Liver (tissue), 9 donors: ENCODE measurements around the gene TTYH1. TPM values are rescaled to one million over a fixed set of nuclear protein-coding genes. Genes with fewer than 3 reads are reported as not detected.
"Not testable (repeated sequence)": the region's sequence is repeated elsewhere in the genome, so short reads cannot be mapped to it uniquely, and the experiment has no call there.

Experiments used
- DNase-seq: peaks from one replicate; pipeline ENCODE4 v3.0.0-alpha.2; 2017; ENCODE audit warnings: low spot score
- H3K27ac ChIP-seq, 2 donors: one replicate each; pipeline ENCODE4 v1.7.0; 2013; ENCODE audit warnings: inconsistent platforms in 2 of 2, low read length in 2 of 2, control low read depth in 1 of 2, low read depth in 1 of 2, mild to moderate bottlenecking in 1 of 2
- H3K27me3 ChIP-seq, 4 donors: one replicate each; pipeline versions ENCODE4 v1.6.1 to v1.7.0; 2013; ENCODE audit warnings: low read length in 3 of 4, inconsistent platforms in 1 of 4, mild to moderate bottlenecking in 1 of 4, moderate library complexity in 1 of 4; ENCODE audit not compliant: control insufficient read depth in 4 of 4, insufficient read depth in 4 of 4
- H3K36me3 ChIP-seq, 4 donors: one replicate each; pipeline versions ENCODE4 v1.6.1 to v1.7.0; 2013; ENCODE audit warnings: low read length in 3 of 4, mild to moderate bottlenecking in 3 of 4, low read depth in 1 of 4, moderate library complexity in 1 of 4; ENCODE audit not compliant: control insufficient read depth in 4 of 4, insufficient read depth in 3 of 4
- H3K4me1 ChIP-seq, 4 donors: one replicate each; pipeline versions ENCODE4 v1.6.1 to v1.7.0; 2013; ENCODE audit warnings: low read length in 3 of 4, mild to moderate bottlenecking in 3 of 4, moderate library complexity in 1 of 4; ENCODE audit not compliant: control insufficient read depth in 4 of 4, insufficient read depth in 4 of 4
- H3K4me3 ChIP-seq, 3 donors: one replicate each; pipeline versions ENCODE4 v1.6.1 to v1.7.0; 2013; ENCODE audit warnings: low read length in 3 of 3, control low read depth in 1 of 3, low read depth in 1 of 3, mild to moderate bottlenecking in 1 of 3
- H3K9ac ChIP-seq, 2 donors: one replicate each; pipeline ENCODE4 v1.7.0; 2013; ENCODE audit warnings: low read length in 2 of 2, mild to moderate bottlenecking in 2 of 2, moderate library complexity in 2 of 2, control low read depth in 1 of 2, low read depth in 1 of 2
- H3K9me3 ChIP-seq, 4 donors: one replicate each; pipeline versions ENCODE4 v1.6.1 to v1.7.0; 2013; ENCODE audit warnings: low read length in 3 of 4; ENCODE audit not compliant: control insufficient read depth in 4 of 4
- NR2F2 ChIP-seq: IDR thresholded peaks from 2 replicates; pipeline ENCODE4 v1.6.1; 2016; ENCODE audit warnings: antibody characterized with exemption
- YY1 ChIP-seq: IDR thresholded peaks from 2 replicates; pipeline ENCODE4 v1.6.1; 2016; ENCODE audit warnings: antibody characterized with exemption, mild to moderate bottlenecking
- WGBS: extraction: QIAGEN DNeasy Blood & Tissue Kit; methylation state at CpG from one replicate; pipeline ENCODE4 v1.1.7; 2013; 5-methylcytosine and 5-hydroxymethylcytosine counted together
- polyA plus RNA-seq, 2 donors: library from polyadenylated mRNA; stranded (reverse) in 1 of 2; unstranded in 1 of 2; fragments of 200-250 nt in 1 of 2; fragments of >200 nt in 1 of 2; fragmentation: Nextera tagmentation in 1 of 2; extraction: Ambion mirVana in 1 of 2; gene quantifications; one replicate each; pipeline versions ENCODE4 v1.2.1 to v1.2.3, GENCODE V29; 2013 to 2015
- total RNA-seq, 2 donors: library from RNA; depleted of rRNA; stranded (reverse); fragments of >200 nt; gene quantifications; one replicate each; pipeline ENCODE4 v1.2.3, GENCODE V29; 2014
- donor health status: healthy.
- donor health status: healthy.
- donor health status: healthy.
- donor health status: healthy.
- donor health status: healthy.

TTYH1 gene
- total and polyA plus RNA-seq, 4 donors, result 0.28 to 1.1 (median 0.61) TPM

DNA sequence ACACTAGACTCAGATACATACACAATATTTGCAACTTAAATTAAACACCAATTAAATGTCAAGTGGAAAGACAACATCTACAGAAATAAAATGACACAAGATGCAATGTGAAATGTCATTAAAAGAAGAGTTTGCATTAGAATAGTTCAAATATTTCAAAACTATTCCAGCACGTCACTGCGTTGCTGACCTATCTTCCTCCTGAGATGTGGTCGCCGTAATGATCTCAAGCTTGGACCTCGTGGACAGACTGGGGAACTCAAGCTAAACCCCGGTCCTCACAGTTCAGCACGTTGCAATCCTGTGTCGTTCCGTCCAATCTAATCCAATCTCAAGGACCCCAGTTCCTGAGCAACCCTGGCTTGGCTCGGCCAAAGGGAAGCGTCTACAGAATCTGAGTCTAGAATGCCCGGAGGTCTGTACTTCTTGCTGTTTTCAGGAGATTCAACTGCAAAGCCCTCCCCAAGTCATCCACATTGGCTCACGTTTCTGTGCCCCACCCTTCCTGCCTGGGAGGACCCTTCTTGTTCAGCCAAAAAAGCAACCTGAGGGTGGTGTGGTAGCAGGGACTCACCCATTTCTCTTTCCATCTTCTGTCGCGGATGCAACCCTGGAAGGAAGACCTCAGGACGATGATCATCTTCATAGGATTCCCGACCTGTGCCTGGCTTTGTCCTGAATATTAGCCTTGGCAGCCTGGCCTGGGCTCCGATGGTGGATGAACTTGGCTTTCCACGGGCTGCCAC is 45.4 kb upstream of the TTYH1 start:
- not testable (repeated sequence) for H3K9ac ChIP-seq, DNase-seq, H3K27me3 ChIP-seq, H3K36me3 ChIP-seq, H3K4me3 ChIP-seq, H3K9me3 ChIP-seq, H3K4me1 ChIP-seq
- H3K27ac ChIP-seq, result peak overlapping the region in 1 of 2 donors; percentile 42
- WGBS, result 65% methylated on average over 15 of the region's 19 CpGs

DNA sequence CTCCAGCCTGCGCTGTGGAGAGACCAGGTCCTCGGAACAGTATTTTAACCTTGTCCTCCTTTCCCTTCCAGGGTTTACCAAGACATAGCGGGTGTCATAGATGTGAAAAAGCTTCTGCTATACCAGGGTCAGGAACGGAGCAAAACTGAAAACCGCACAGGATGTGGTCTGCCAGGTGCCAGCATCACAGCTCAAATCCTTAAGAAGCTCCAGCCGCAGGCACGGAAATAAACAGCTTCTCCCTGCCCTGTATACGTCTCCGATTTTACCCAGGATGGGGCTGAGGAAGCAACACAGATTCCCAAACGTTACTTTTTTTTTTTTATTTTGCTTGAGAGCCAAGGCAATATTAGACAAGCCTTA is 44.8 kb upstream of the TTYH1 start:
- 60% methylated on average over 8 of the region's 10 CpGs for WGBS
- H3K27ac ChIP-seq, H3K36me3 ChIP-seq, H3K9ac ChIP-seq, H3K4me3 ChIP-seq, H3K9me3 ChIP-seq, DNase-seq, H3K4me1 ChIP-seq, H3K27me3 ChIP-seq: not testable (repeated sequence)

DNA sequence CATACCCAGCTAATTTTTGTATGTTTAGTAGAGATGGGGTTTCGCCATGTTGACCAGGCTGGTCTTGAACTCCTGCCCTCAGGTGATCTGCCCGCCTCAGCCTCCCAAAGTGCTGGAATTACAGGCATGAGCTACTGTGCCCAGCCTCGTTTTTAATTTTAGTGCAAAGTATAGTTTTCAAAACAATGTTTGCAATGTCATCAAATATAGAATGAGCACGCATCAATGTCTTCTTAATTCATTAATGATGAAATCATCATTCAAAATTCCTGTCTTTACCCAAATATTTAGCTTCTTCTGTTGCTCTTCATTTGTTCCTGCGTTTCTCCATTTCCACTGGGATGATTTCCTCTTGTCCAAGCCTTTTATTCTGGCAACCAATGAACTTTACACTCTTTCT is 43.8 kb upstream of the TTYH1 start:
- not testable (repeated sequence) for H3K9me3 ChIP-seq, H3K36me3 ChIP-seq, H3K9ac ChIP-seq, H3K27me3 ChIP-seq, H3K27ac ChIP-seq, H3K4me1 ChIP-seq, DNase-seq, H3K4me3 ChIP-seq
- 64% methylated on average over 5 of the region's 5 CpGs for WGBS

DNA sequence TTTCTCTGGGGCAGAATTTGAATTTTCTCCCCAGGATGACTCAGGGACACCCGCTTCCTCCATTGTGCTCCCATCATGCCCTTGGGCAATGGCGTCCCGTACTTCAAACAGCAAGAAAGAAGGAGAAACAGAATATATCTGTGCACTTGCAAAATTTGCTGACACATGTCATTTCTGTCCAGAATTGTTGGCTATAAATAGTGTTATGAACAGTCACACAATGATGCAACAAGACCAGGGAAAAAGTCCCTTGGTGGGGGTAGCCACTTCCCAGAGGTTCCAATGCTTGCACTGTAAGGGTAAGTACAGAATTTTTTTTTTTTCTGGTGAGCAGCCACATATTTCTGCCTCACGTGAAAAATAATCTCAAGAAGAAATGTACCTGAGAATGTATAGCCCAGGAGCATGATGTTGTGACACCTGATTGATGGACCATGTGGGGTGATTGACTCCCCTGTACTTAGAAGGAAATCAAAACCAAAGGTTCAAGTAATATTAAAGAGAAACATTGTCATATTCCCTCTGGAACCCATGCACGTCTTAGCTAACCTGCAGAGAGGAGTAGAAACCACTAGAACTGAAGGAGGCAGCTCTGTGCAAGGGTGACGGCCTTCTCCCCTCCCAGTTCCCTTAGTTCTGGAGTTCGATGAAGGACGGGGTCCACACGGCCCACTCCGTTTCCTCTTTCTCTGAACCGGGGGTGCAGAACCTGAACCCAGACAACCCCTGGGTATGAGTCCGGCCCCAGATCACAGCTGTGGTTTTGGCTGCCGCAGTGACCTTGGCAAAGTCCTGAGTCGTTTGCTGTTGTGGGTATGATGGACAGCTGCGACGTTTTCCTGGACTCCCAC is 41.3 kb upstream of the TTYH1 start:
- WGBS, result 73% methylated on average over 16 of the region's 16 CpGs
- no peaks in the 10 kb centered on the region for H3K36me3 ChIP-seq

DNA sequence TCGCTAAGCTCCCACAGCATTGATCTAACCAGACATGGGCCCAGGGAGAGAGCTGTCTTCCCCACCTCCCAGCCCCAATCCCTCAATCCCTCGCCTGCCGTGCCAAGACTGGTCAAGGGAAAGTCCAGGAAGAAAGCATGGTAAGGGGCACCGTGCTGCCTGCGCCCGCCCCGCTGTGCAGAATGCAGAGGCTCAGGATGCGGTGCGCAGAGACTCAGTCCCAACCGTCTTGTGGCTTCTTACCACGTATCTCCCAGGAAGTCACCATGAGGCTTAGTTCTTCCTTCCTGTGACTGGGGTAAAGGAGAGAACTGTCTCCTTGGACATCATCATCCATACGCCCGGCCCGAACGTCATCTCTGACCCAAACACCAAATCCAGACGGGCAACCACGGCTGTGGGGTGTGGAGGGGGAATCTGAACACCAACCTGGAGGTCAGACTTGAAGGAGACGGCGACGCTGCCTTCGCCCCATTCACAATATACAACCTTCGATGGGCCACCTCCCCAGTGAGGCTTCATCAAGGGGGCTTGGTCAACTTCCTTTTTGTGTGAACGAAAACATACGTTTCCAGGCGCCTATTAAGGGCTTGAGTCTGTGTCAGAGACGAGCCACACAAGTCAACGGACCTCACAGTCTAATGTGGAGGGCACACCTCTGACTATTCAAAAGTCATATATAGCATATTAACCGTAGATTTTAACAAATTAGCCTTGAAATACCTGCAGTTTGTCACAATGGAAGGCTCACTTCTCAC is 39.9 kb upstream of the TTYH1 start:
- H3K9me3 ChIP-seq, H3K27me3 ChIP-seq, DNase-seq, H3K4me3 ChIP-seq, H3K27ac ChIP-seq, H3K9ac ChIP-seq, H3K36me3 ChIP-seq, H3K4me1 ChIP-seq: not testable (repeated sequence)
- WGBS, result 71% methylated on average over 28 of the region's 28 CpGs

More for the DNA sequence above, 41.3 kb upstream of the TTYH1 start:
- Histone ChIP-seq H3K4me3 (no peak overlapping the region), H3K4me1 (no peaks in the 10 kb centered on the region), H3K27ac (no peak overlapping the region), H3K9ac (no peak overlapping the region), H3K9me3 (no peaks in the 10 kb centered on the region), H3K27me3 (peaks cover 0 to 2% (median 0%) of the 10 kb centered on the region in 4 donors)
- DNase-seq, result no peak
- TF ChIP-seq YY1, result peak; percentile 71
- no peak for TF ChIP-seq NR2F2
